ENCODE measurements around the gene SLAIN1.
A peak's percentile ranks its signal among the peaks of the same experiment; 100 is the strongest.
"Not testable (repeated sequence)": the region's sequence is repeated elsewhere in the genome, so short reads cannot be mapped to it uniquely, and the experiment has no call there.

SLAIN1 gene

GRCh38 chr13:77697217-77698103 is at the start of gene SLAIN1:
TSS of gene SLAIN1 (plus strand) at chr13:77697687. CDS start at chr13:77697914, 227 bp downstream.
- peak; percentile 92 for DNase-seq

GRCh38 chr13:77650409-77650808 is 47.1 kb upstream of the SLAIN1 start:
- DNase-seq = no peak

- no peak for DNase-seq
These were observed 44.2 kb upstream of the SLAIN1 start for GRCh38 chr13:77653301-77653700.

- not testable (repeated sequence) for DNase-seq
These were observed 37.5 kb upstream of the SLAIN1 start for GRCh38 chr13:77660016-77660415.

GRCh38 chr13:77660841-77661250 is 36.6 kb upstream of the SLAIN1 start:
- DNase-seq = no peak

- DNase-seq = not testable (repeated sequence)
These were observed 35.2 kb upstream of the SLAIN1 start for GRCh38 chr13:77662301-77662700.

- DNase-seq = not testable (repeated sequence)
These were observed 34.7 kb upstream of the SLAIN1 start for GRCh38 chr13:77662831-77663230.

- peak in 1 of 2 donors; percentile 18 for DNase-seq
These were observed 22.6 kb upstream of the SLAIN1 start for GRCh38 chr13:77674852-77675251.

GRCh38 chr13:77678691-77679235 is 18.7 kb upstream of the SLAIN1 start:
- no peak for DNase-seq

GRCh38 chr13:77687799-77688198 is 9.7 kb upstream of the SLAIN1 start:
- no peak for DNase-seq

GRCh38 chr13:77691871-77692270 is 5.6 kb upstream of the SLAIN1 start:
- no peak for DNase-seq

- peak in 1 of 2 donors; percentile 63 for DNase-seq
These were observed 4.6 kb upstream of the SLAIN1 start for GRCh38 chr13:77692746-77693448.

- no peak for DNase-seq
These were observed 4.0 kb upstream of the SLAIN1 start for GRCh38 chr13:77693449-77693940.

- DNase-seq = peak; percentile 34 to 79
These were observed 1.2 kb upstream of the SLAIN1 start for GRCh38 chr13:77696006-77696878.

- peak in 1 of 2 donors; percentile 84 for DNase-seq
These were observed 639 bp upstream of the SLAIN1 start for GRCh38 chr13:77696879-77697216.

- DNase-seq = peak; percentile 56 to 88
These were observed 943 bp downstream of the SLAIN1 start for GRCh38 chr13:77698201-77699058.

- no peak for DNase-seq
These were observed 1.7 kb downstream of the SLAIN1 start for GRCh38 chr13:77699059-77699680.

GRCh38 chr13:77701305-77701704 is 3.8 kb downstream of the SLAIN1 start:
- no peak for DNase-seq

GRCh38 chr13:77702366-77702765 is 4.9 kb downstream of the SLAIN1 start:
- DNase-seq = no peak

- DNase-seq = no peak
These were observed 5.9 kb downstream of the SLAIN1 start for GRCh38 chr13:77703408-77703807.
